Measurements from ENCODE around the gene SDK1. TPM values are rescaled to one million over a fixed set of nuclear protein-coding genes. Genes with fewer than 3 reads are reported as not detected.

SDK1 gene
- total and polyA plus RNA-seq, 10 of the 15 experiments (the other 5 are each of a cell fraction or from before 2014, with no cell fraction given) = 0.14 to 0.33 TPM; not detected in 8

DNA sequence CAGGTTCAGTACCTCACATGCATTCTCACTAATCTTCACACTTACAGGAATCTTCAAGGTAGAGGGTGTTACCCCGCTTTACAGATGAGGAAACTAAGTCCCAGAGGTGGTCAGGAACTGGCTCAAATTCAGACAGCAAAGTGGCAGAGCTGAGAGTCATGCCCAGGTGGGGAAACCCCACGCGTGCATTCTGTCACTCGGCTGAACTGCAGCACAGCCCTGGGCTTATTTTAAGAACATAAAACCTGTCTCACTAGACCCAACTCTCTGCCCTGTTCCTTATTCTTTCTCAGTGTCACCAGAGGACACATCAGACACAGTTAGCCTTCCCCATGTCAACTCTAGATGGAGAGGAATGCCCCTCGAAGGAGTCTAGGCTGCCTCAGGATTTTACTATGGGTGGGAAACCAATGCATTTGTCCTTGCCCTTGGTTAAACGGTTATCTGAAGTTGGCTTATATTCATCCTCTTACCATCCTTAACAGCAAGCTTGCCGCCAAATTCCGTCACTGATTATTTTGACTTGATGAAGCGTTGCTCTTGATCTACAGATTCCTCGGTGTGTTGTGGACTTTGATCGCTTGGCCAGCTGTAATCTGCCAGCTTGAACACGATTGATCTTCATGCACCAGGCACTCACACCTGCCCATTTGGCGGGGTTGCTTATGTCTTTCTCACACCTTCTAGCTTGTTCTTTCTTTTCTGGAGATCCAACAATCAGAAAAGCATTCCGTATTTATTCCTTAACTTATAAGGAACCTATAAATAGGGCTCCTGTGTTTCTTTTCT lies 627.9 kb downstream of the SDK1 start:
- Histone ChIP-seq H2AFZ (ENCODE audit: control insufficient read depth, low read depth, low read length) (no peak overlapping the region), H3K4me3 (no peak overlapping the region), H4K20me1 (ENCODE audit: control insufficient read depth, insufficient read depth) (no peaks in the 10 kb centered on the region), H3K36me3 (ENCODE audit: control insufficient read depth in 2 of 2, insufficient read depth in 2 of 2, low read length in 1 of 2) (no peaks in the 10 kb centered on the region), H3K27ac (ENCODE audit: control insufficient read depth, insufficient read depth) (no peak overlapping the region), H3K9me3 (replicated peaks; ENCODE audit: control insufficient read depth, insufficient read depth, low read length) (no peaks in the 10 kb centered on the region; the same call in 2 of the 3 replicates), H3K4me1 (ENCODE audit: control insufficient read depth, insufficient read depth, low read length) (no peaks in the 10 kb centered on the region), H3K27me3 (replicated peaks in 1 of 2; ENCODE audit: control insufficient read depth in 2 of 2, insufficient read depth in 2 of 2, low read length in 1 of 2) (no peaks in the 10 kb centered on the region), H3K9ac (ENCODE audit: control insufficient read depth, insufficient read depth, low read length) (no peak overlapping the region), H3K79me2 (ENCODE audit: control insufficient read depth, insufficient read depth, low read length) (no peaks in the 10 kb centered on the region), H3K4me2 (ENCODE audit: control insufficient read depth, insufficient read depth) (no peak overlapping the region)
- RAD21 ChIA-PET (ENCODE audit: unreplicated experiment) = no interaction called here
- ATAC-seq (no peak), DNase-seq (ENCODE audit: low read depth, low spot score) (no peak), FAIRE-seq (no peak)
- CTCF ChIA-PET = no interaction called here
- no TSS peak for BruUV-seq (replicated peaks)
- POLR2A ChIA-PET = no interaction called here
- SMC1A ChIA-PET (ENCODE audit: uncharacterized antibody, unreplicated experiment) = no interaction called here
- WGBS (ENCODE audit: insufficient coverage, insufficient replicate concordance, low lambda C conversion rate, missing lambda C conversion rate) = 31% methylated on average over 14 of the region's 14 CpGs
- intact Hi-C loops (cut with micrococcal nuclease; ENCODE audit: unreplicated experiment) (no loop called here), in situ Hi-C loops (cut with MboI) (no loop called here)
- TF ChIP-seq IKZF2 (IDR thresholded peaks at IDR 0.05) = no peak
- TF ChIP-seq IKZF1 (conservative IDR thresholded peaks at IDR 0.05) = no peak
- TF ChIP-seq TCF3 (IDR thresholded peaks at IDR 0.05; ENCODE audit: borderline replicate concordance, insufficient read depth, low read depth, low read length) = no peak
- TF ChIP-seq POLR2AphosphoS5 (IDR thresholded peaks at IDR 0.05; ENCODE audit: low read length) = no peak

DNA sequence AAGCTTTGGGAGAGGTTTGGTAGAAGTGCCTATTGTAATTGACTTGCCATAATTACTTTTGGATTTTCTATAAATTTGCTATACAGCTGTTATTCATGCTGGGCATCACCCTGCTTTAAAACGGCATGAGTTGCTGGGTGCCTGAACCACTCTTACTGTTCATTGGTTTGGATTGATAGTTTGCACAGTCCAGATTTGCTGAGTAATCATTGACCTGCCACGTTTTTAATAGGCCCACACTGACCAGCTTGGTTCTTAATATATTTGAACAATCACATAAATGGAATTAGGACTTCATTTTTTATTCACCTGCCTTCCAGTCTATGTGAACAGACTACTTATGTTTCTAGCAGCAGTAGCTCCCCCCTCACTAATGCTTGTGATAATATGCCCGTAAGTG lies 630.8 kb downstream of the SDK1 start:
- Histone ChIP-seq H3K4me2 (ENCODE audit: control insufficient read depth, insufficient read depth) (no peak overlapping the region), H3K27me3 (replicated peaks in 1 of 2; ENCODE audit: control insufficient read depth in 2 of 2, insufficient read depth in 2 of 2, low read length in 1 of 2) (no peaks in the 10 kb centered on the region), H3K9ac (ENCODE audit: control insufficient read depth, insufficient read depth, low read length) (no peak overlapping the region), H3K4me1 (ENCODE audit: control insufficient read depth, insufficient read depth, low read length) (no peaks in the 10 kb centered on the region), H4K20me1 (ENCODE audit: control insufficient read depth, insufficient read depth) (no peaks in the 10 kb centered on the region), H3K36me3 (ENCODE audit: control insufficient read depth in 2 of 2, insufficient read depth in 2 of 2, low read length in 1 of 2) (no peaks in the 10 kb centered on the region), H3K4me3 (no peak overlapping the region), H3K27ac (ENCODE audit: control insufficient read depth, insufficient read depth) (no peak overlapping the region), H3K9me3 (replicated peaks; ENCODE audit: control insufficient read depth, insufficient read depth, low read length) (no peaks in the 10 kb centered on the region; the same call in 2 of the 3 replicates), H3K79me2 (ENCODE audit: control insufficient read depth, insufficient read depth, low read length) (no peaks in the 10 kb centered on the region), H2AFZ (ENCODE audit: control insufficient read depth, low read depth, low read length) (no peak overlapping the region)
- FAIRE-seq (no peak), DNase-seq (ENCODE audit: low read depth, low spot score) (no peak), ATAC-seq (no peak)
- no TSS peak for BruUV-seq (replicated peaks)
- no peak for TF ChIP-seq POLR2A (IDR thresholded peaks at IDR 0.05; ENCODE audit: low read depth, low read length)
- TF ChIP-seq JUNB (IDR thresholded peaks at IDR 0.05) = no peak
- no peak for TF ChIP-seq BHLHE40 (IDR thresholded peaks at IDR 0.05; ENCODE audit: borderline replicate concordance in 1 of 2, low read depth in 2 of 2, low read length in 1 of 2)
- no peak for TF ChIP-seq SUZ12 (IDR thresholded peaks at IDR 0.05; ENCODE audit: unreplicated experiment)
- TF ChIP-seq KLF5 (IDR thresholded peaks at IDR 0.05; ENCODE audit: partially characterized antibody) = no peak
- no peak for TF ChIP-seq TARDBP (IDR thresholded peaks at IDR 0.05; ENCODE audit: borderline replicate concordance)
- WGBS (ENCODE audit: insufficient coverage, insufficient replicate concordance, low lambda C conversion rate, missing lambda C conversion rate) = 13% methylated on average over 3 of the region's 3 CpGs
- ChIA-PET SMC1A (ENCODE audit: uncharacterized antibody, unreplicated experiment) (interaction anchor here (1.5 kb wide), 1 partner anchor 10 kb away, joined by 3 read pairs; no protein-coding TSS in a partner anchor), CTCF (no interaction called here), RAD21 (ENCODE audit: unreplicated experiment) (no interaction called here), POLR2A (no interaction called here)
- intact Hi-C loops (cut with micrococcal nuclease; ENCODE audit: unreplicated experiment) (no loop called here), in situ Hi-C loops (cut with MboI) (no loop called here)

Measured in GM12878 (cell line).